HUES6 (cell line): Measurements from ENCODE around the gene STK17B.

ENCODE experiments used
- H3K27ac ChIP-seq: 2 replicates; pipeline ENCODE4 v1.7.0; 2013; ENCODE audit warnings: low read depth, mild to moderate bottlenecking, low read length, inconsistent platforms
- H3K27me3 ChIP-seq: 2 replicates; pipeline ENCODE4 v1.6.1; 2013; ENCODE audit warnings: low read length; ENCODE audit not compliant: control insufficient read depth, insufficient read depth
- H3K36me3 ChIP-seq: 2 replicates; pipeline ENCODE4 v1.6.1; 2013; ENCODE audit warnings: low read length; ENCODE audit not compliant: control insufficient read depth, insufficient read depth
- H3K4me1 ChIP-seq: 2 replicates; pipeline ENCODE4 v1.6.1; 2013; ENCODE audit warnings: low read length; ENCODE audit not compliant: control insufficient read depth, insufficient read depth
- H3K4me3 ChIP-seq: 2 replicates; pipeline ENCODE4 v1.5.1; 2013; ENCODE audit warnings: low read depth, low read length
- H3K9ac ChIP-seq: one replicate; pipeline ENCODE4 v1.6.1; 2013; ENCODE audit warnings: mild to moderate bottlenecking, low read length
- H3K9me3 ChIP-seq: 2 replicates; pipeline ENCODE4 v1.6.1; 2013; ENCODE audit warnings: low read depth, low read length; ENCODE audit not compliant: control insufficient read depth, insufficient read depth

The STK17B gene

DNA sequence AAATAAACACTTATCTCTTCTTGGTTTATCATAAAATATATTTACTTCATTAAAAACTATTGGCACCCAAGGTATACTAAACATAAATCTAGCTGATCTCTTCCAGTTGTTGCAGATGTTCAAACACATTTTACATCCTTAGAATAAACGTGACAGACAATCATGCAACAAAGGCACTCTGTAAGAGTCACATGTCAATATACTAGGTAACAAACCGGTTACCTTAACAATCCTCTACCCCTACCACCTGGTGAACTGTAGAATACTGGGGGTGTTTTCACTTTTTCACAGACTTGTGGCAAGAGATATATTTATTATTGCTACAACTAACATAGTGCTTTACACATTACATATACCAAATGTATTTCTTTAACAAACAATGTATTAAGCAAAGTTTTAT is 15.8 kb downstream of the STK17B start:
- Histone ChIP-seq H3K9ac (no peak overlapping the region), H3K36me3 (peaks cover 38% of the 10 kb centered on the region), H3K27ac (no peak overlapping the region), H3K4me3 (no peak overlapping the region), H3K9me3 (no peaks in the 10 kb centered on the region), H3K4me1 (peaks cover 14% of the 10 kb centered on the region), H3K27me3 (no peaks in the 10 kb centered on the region)

DNA sequence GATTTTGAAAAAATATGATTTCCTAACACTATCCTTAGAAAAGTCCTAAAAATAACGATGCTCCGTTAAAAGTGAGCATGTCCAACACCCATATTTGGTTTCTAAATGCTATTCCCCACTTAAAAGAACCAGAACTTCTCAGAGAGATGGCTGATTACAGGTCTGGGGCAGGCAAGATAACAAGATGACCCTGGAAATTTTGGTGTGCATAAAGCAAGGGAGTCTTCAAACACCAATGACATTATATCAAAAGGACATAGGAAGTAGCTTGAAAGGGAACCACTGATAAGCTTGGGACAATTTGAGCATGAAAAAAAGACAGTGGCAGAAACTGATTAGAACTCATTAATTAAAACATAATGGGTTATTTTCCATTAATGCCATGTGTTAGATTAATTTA is 17.9 kb downstream of the STK17B start:
- Histone ChIP-seq H3K4me3 (no peak overlapping the region), H3K4me1 (no peaks in the 10 kb centered on the region), H3K27ac (no peak overlapping the region), H3K27me3 (no peaks in the 10 kb centered on the region), H3K9me3 (no peaks in the 10 kb centered on the region), H3K9ac (no peak overlapping the region), H3K36me3 (peaks cover 38% of the 10 kb centered on the region)

DNA sequence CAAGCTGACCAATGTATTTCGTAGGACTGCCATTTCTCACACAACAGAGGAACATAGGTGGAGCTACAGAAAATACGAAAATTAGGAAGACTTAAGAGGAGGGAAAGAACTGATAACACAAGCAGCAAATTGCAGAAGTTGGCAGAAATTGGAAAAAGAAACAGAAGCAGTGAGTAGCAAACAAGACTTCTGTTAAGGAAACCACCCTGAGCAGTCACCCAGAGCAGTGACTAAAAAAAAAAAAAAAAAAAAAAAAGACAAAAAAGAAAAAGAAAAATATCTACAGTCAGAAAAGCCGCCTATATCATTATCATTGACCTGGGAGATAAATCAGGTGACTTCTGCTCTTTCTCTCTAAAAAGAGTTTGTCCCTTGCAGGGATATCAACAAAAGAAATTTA is 21.4 kb downstream of the STK17B start:
- Histone ChIP-seq H3K27ac (no peak overlapping the region), H3K27me3 (no peaks in the 10 kb centered on the region), H3K4me1 (no peaks in the 10 kb centered on the region), H3K4me3 (no peak overlapping the region), H3K9me3 (no peaks in the 10 kb centered on the region), H3K36me3 (peaks cover 34% of the 10 kb centered on the region), H3K9ac (no peak overlapping the region)

DNA sequence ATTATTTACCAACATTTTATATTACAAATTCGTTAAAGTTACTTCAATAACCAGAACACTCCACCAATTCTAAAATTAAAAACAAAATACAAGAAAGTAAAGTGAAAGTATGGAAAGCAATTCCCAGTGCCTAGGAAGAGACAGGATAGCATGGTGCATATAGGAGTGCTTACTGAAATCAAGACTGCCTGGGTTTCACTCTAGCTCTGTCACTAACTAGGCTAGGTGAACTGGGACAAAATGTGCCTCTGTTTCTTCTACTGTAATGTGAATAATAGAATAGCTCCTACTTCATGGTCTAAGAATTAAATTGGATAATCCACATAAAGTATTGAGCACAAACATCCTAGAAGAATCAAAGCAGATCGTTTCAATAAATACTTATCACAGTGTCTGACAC is 22.6 kb downstream of the STK17B start:
- H3K27ac ChIP-seq: no peak overlapping the region
- peaks cover 28% of the 10 kb centered on the region for H3K36me3 ChIP-seq
- no peaks in the 10 kb centered on the region for H3K27me3 ChIP-seq
- no peak overlapping the region for H3K4me3 ChIP-seq
- no peak overlapping the region for H3K9ac ChIP-seq
- H3K4me1 ChIP-seq: no peaks in the 10 kb centered on the region
- H3K9me3 ChIP-seq: no peaks in the 10 kb centered on the region

DNA sequence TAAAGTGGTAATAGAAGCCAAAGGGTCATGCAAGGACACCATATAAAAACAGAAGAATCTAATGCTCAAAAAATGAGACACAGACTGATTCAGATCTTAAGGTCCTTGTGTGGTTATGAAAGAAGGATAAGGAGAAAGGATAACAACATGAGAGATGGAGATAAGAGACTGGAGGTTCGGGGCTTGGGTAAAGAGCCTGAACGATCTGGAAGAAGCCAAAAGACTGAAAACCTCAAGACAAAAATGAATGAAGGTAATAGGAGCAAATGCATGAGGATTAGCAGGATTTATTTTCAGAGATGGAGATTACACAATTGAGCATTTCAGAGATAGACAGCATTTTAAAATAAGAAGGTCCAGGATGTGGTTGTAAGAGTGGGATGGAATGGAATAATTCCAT is 26.1 kb downstream of the STK17B start:
- no peaks in the 10 kb centered on the region for H3K4me1 ChIP-seq
- no peak overlapping the region for H3K9ac ChIP-seq
- H3K36me3 ChIP-seq: peaks cover 18% of the 10 kb centered on the region
- no peak overlapping the region for H3K27ac ChIP-seq
- H3K27me3 ChIP-seq: no peaks in the 10 kb centered on the region
- no peak overlapping the region for H3K4me3 ChIP-seq
- no peaks in the 10 kb centered on the region for H3K9me3 ChIP-seq

DNA sequence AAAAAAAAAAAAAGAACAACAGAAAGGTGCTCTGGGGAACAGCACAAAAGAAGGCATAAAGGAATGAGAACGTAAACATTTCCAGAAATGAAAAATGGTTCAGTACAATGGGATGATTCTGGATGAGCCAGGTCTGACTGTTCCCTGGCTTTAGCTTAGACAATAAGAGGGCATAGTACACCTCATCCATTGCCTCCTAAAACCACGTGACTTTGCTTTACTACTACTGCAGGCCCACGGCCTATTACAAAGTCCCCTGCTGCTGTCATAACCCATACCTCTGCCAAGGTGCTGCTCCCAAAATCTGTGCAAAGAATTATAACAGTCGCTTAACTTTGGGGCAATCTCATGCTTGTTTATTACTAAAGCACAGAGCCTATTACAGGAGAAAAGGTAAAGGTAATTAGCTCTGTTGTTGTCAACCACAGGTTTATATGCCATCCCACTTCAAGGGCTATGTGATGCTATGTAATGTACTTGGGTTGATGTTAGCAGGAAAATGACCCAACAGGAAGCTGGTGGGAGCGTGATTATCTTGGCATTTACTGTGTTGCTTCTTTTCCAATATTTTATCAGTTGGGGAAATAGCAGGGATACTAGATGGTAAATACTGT is 26.8 kb downstream of the STK17B start:
- peaks cover 23% of the 10 kb centered on the region for H3K36me3 ChIP-seq
- H3K9ac ChIP-seq: no peak overlapping the region
- no peaks in the 10 kb centered on the region for H3K9me3 ChIP-seq
- no peak overlapping the region for H3K4me3 ChIP-seq
- H3K4me1 ChIP-seq: no peaks in the 10 kb centered on the region
- no peak overlapping the region for H3K27ac ChIP-seq
- no peaks in the 10 kb centered on the region for H3K27me3 ChIP-seq

DNA sequence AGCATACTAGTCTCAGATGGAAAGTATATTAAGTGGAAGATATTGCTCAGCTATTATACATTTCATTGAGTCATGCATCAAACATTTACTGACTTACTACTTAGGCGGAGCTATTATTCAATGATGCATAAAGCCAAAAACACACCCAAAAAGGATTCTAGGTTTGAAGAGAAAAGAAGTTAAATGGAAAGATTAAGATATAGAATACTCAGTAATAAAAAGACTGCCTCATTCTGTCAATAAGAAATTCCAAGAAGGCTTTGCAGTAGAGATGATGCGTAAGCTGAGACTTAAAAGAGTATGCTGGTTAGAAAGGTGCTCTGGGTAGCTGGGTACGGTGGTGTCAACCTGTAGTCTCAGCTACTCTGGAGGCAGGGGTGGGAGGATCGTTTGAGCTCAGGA is 27.6 kb downstream of the STK17B start:
- Histone ChIP-seq H3K9ac (no peak overlapping the region), H3K27me3 (no peaks in the 10 kb centered on the region), H3K27ac (no peak overlapping the region), H3K9me3 (no peaks in the 10 kb centered on the region), H3K36me3 (peaks cover 26% of the 10 kb centered on the region), H3K4me3 (no peak overlapping the region), H3K4me1 (no peaks in the 10 kb centered on the region)

DNA sequence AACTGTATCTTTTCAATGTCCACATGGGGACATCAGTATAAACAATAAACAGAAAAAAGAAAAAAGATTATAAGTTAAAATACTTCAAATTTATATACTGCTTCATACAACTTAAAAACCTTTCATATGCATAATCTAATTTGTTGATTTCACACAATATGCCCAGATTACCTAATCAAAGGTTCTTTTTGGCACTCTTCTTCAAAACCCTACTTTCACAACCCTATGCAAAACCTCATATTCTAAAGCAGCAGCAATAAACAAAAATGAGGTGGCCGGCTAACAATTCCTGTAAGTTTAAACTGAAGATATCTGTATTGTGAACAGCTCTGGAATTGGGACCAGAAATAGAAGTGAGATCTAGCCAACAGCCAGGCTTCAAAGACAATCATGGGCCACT is 28.6 kb downstream of the STK17B start:
- no peak overlapping the region for H3K9ac ChIP-seq
- no peak overlapping the region for H3K27ac ChIP-seq
- H3K4me1 ChIP-seq: no peaks in the 10 kb centered on the region
- H3K27me3 ChIP-seq: no peaks in the 10 kb centered on the region
- no peak overlapping the region for H3K4me3 ChIP-seq
- H3K9me3 ChIP-seq: no peaks in the 10 kb centered on the region
- H3K36me3 ChIP-seq: peaks cover 29% of the 10 kb centered on the region

DNA sequence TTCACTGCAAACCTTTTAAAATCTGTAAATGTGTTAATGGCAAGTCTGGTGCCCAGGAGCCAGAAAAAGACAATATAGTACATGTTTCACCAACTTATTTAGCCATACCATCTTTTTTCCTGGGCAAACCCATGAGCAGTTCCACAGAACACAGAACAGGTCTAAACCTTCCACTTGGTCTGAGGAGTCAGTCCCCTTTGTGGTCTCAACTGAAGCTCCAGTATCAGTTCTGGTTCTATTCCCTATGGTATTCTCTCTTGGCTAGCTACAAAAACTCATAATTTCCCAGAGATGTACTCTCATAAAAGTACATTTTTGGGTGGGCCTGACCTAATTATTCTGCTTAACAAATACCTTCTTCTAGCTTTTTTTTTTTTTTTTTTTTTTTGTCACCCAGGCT is 31.2 kb downstream of the STK17B start:
- peaks cover 3% of the 10 kb centered on the region; the same call in 1 of the 2 replicates for H3K4me1 ChIP-seq
- no peaks in the 10 kb centered on the region for H3K9me3 ChIP-seq
- H3K36me3 ChIP-seq: peaks cover 33% of the 10 kb centered on the region
- no peak overlapping the region for H3K27ac ChIP-seq
- no peak overlapping the region for H3K9ac ChIP-seq
- H3K27me3 ChIP-seq: no peaks in the 10 kb centered on the region
- no peak overlapping the region for H3K4me3 ChIP-seq

DNA sequence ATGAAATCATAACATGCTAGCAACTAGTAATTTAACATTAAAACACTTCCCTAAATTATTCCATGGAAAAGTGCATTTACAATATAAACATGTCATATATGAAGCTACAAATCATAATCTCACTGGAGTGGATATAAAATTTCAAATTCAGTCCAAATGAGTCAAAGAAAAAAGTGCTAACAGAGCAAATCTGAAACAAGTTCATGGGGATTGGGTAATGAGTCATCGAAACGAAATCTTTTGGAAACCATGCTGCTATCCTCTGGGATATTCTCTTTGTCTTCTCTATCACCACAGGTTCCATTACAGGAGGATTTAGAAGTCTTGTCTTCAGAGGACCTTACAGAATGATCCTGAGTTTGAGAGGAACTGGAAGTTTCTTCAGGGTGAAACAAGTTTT is 34.1 kb downstream of the STK17B start:
- H3K27ac ChIP-seq: no peak overlapping the region
- H3K4me1 ChIP-seq: peaks cover 11% of the 10 kb centered on the region
- no peak overlapping the region for H3K4me3 ChIP-seq
- no peaks in the 10 kb centered on the region for H3K27me3 ChIP-seq
- H3K36me3 ChIP-seq: peaks cover 31% of the 10 kb centered on the region
- H3K9me3 ChIP-seq: peaks cover 10% of the 10 kb centered on the region; the same call in 1 of the 2 replicates
- H3K9ac ChIP-seq: no peak overlapping the region

DNA sequence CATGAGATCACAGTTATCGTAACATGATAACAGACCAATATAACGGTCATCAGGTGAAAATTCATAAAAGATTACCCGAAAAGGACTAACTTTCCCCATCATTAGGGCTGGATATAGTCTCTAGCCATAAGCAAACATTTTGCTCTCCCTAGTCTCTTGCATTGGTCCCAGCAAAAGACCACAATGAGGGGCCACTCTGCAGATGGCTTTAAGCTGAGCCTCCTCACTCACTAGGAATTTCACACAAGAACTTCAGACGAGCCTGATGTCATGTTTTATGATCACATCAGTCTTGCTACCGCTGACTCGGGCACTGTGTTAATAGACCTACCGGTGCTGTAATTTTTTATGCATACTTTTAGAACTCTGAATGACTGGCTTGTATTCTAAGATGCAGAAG is 35.2 kb downstream of the STK17B start:
- Histone ChIP-seq H3K4me1 (peaks cover 11% of the 10 kb centered on the region), H3K27me3 (no peaks in the 10 kb centered on the region), H3K9ac (no peak overlapping the region), H3K36me3 (peaks cover 31% of the 10 kb centered on the region), H3K4me3 (no peak overlapping the region), H3K27ac (no peak overlapping the region), H3K9me3 (peaks cover 20% of the 10 kb centered on the region; the same call in 1 of the 2 replicates)
